ENCODE results near the gene H2BW2.
"Not testable (repeated sequence)": the region's sequence is repeated elsewhere in the genome, so short reads cannot be mapped to it uniquely, and the experiment has no call there.

The H2BW2 gene

DNA sequence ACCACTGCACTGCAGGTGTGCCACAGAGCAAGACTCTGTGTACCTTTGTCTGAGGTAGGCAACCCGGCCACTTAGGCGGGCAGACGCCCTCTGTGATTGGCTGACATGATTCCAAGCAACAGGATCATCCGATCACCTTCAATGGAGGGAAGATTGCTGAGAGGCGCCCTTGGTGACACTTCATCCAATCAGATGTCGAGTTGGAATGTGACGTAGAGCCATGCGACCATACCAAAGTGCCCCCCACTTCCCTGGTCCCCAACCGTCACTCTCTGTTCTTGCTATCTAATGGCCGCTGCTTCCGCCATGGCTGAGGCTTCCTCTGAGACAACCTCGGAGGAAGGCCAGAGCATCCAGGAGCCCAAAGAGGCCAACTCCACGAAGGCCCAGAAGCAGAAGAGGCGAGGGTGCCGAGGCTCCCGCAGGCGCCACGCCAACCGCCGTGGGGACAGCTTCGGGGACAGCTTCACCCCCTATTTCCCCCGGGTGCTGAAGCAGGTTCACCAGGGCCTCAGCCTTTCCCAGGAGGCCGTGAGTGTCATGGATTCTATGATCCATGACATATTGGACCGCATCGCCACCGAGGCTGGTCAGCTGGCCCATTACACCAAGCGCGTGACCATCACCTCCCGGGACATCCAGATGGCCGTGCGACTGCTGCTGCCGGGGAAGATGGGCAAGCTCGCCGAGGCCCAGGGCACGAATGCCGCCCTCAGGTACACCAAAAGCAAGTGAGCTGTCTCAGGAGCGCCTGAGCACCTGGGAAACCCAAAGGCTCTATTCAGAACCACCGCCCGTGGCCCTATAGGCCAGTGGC lies at the start of gene H2BW2:
Gene H2BW2, plus strand, starts transcription at position 268 of the 817 bp plus-strand sequence. Its CDS starts 39 bp downstream, at position 307.
- FAIRE-seq, result no peak

DNA sequence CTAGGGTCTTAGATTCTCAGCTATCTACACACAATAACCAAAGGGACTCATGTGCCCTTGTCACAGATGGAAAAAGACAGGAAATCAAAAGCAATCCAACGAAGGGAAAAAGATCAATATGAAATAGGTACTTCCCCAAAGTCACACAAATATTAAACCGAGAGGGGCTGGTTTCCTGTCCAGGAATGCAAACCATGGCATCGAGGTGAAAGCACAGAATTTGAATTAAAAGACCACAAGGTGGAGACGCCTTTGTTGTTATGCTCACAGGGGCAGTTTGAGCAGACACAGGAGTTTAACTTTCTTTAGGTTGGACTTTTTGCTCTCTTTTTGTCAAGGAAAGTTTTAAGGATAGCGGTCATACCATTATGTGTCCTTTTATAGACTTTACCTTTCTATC lies 40.5 kb upstream of the H2BW2 start:
- no peak for FAIRE-seq

DNA sequence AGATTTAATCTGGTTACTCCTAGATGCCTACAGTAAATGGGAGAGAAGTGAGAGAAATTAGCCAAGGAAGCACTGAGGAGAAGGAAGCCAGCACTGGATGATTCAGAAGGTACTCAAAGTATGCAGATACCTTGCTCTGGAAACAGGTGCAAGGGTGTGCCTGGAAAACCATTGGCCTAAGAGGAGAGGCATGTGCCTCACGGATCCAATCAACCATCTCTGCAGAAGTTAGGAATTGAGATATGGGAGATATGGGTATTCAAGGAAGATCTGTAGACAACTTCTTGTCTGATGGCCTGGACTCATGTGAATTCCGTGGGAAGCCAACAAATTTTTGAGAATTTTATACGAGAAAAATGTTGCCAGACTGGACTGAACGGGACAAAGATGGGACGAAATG lies 30.9 kb upstream of the H2BW2 start:
- FAIRE-seq, result no peak

DNA sequence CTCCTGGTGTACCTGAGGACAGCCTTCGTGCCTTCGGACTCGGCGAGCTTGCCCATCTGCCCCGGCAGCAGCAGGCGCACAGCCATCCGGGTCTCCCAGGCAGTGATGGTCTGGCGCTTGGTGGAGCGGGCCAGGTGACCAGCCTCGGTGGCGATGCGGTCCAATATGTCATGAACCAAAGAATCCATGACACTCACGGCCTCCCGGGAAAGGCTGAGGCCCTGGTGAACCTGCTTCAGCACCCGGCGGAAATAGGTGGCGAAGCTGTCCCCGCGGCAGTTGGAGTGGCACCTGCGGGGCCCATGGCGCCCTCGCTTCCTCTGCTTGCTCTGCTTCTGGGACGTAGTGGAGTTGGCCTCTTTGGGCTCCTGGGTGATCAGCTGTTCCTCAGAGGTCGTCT lies 26.6 kb upstream of the H2BW2 start:
- no peak for FAIRE-seq

DNA sequence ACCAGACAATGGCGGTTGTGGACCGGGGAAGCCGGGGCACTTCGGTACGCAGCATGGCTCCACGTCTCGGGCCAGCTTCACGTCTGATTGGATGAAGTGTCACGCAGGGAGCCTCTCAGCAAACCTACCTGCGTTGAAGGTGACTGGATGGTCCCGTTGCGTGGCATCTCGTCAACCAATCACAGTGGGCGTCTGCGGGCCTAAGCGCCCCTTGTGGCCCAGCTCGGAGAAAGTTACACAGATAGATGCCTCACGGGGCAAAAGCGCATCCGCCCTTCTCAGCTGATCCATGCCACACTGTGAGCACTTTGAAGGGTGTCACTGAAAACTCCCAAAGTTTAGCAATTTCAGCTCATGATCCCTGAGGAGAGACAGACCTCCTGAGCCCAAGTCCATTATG lies 26.1 kb upstream of the H2BW2 start, which contains the start of gene H2BW1:
Gene H2BW1, minus strand, starts transcription at position 103 of the 400 bp plus-strand sequence. CDS start 132 bp downstream, outside the sequence.
- FAIRE-seq, result no peak

DNA sequence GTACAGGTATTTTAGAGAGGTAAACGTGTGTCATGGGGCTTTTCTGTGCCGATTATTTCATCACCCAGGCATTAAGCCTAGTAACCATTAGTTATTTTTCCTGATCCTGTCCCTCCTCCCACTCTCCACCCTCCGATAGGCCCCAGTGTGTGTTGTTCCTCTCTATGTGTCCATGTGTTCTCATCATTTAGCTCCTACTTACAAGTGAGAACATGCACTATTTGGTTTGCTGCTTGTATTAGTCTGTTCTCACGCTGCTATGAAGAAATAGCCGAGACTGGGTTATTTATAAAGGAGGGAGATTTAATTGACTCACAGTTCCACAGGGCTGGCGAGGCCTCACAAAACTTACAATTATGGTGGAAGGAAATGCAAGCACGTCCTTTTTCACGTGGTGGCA lies 24.2 kb upstream of the H2BW2 start:
- FAIRE-seq, result not testable (repeated sequence)

DNA sequence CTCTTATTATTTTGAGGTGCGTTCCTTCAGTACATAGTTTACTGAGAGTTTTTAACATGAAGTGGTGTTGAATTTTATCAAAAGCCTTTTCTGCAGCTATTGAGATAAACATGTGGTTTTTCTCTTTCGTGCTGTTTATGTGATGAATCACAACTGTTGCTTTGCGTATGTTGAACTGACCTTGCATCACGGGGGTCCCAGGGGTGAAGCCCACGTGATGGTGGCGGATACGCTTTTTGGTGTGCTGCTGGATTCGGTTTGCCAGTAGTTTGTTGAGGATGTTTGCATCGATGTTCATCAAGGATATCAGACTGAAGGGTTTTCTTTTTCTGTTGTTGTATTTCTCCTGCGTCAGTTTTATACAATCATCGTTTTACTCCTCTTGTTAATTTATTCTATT lies 21.6 kb upstream of the H2BW2 start:
- FAIRE-seq, result no peak

DNA sequence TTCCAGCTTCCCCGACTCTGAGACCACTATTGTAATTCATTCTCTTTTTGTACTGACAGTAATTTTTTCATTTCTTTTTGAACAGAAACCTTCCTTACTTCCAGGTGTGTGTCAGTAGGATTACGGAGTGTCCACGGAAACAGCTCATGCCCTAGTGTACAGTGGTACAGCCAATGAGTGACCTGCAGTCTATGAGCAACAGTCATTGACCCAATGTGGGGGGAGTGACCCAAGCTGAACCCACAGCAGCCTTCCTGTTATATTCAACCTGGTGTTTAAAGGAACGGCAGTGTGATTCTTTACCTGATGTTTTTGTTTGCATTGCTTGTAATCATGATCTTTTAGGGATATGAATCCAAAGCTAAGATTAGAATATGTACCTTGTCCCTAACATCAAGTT lies 1.2 kb downstream of the H2BW2 start:
- no peak for FAIRE-seq

DNA sequence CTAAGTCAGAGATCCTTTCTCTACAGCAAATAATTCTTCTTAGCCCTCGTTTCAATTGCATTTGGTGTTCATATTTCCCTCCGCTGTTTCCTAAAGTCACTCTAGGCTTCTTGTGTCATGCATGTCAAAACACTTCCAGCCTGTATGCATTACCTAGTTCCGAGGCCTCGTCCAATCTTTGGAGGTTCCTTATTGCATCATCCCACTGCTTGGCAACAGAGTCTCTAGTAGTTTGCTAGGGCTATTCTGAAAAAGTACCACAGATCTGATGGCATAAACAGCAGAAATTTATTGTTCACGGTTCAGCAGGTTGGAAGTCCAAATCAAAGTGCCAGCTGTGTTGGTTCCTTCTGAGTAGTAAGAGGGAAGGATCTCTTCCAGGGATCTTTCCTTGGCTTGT lies 5.9 kb downstream of the H2BW2 start:
- no peak for FAIRE-seq

DNA sequence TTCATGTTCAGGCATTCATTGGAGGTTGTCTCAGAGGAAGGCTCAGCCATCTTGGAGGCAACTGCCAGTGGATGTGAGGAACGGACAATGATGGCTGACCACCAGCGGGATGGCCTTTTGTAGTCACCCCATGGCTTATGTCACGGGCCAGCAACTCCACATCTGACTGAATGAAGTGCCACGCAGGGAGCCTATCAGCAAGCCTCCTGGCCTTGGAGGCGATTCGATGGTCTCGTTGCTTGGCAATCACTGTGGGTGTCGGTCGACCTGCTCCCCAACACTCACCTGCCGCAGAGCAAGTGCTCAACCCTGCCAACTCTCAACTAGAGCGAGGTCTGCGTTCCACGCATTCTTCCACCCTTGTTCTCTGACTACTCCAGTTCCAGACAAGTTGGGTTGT lies 7.4 kb downstream of the H2BW2 start:
- FAIRE-seq, result no peak

DNA sequence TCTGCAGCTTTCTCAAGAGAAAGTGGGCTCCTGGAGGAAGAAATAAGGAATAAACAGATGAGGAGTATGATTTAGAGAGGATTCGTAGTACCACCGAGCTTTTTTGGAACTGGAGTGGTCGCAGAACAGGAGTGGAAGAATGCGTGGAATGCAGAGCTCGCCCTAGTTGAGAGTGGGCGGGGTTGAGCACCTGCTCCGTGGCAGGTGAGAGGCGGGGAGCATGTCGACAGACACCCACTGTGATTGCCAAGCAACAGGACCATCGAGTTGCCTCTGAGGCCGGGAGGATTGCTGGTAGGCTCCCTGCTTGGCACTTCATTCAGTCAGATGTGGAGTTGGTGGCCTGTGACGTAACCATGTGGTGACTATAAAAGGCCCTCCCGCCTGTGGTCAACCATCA lies 15.2 kb downstream of the H2BW2 start:
- not testable (repeated sequence) for FAIRE-seq

DNA sequence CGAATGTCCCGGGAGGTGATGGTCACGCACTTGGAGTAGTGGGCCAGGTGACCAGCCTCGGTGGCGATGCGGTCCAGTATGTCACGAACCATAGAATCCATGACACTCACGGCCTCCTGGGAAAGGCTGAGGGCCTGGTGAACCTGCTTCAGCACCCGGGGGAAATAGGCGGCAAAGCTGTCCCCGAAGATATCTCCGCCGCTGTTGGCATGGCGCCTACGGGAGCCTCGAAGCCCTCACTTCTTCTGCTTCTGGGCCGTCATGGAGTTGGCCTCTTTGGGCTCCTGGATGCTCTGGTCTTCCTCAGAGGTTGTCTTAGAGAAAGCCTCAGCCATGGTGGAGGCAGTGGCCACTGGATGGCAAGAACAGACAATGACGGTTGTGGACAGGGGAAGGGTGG lies 22.9 kb downstream of the H2BW2 start:
- FAIRE-seq, result not testable (repeated sequence)

DNA sequence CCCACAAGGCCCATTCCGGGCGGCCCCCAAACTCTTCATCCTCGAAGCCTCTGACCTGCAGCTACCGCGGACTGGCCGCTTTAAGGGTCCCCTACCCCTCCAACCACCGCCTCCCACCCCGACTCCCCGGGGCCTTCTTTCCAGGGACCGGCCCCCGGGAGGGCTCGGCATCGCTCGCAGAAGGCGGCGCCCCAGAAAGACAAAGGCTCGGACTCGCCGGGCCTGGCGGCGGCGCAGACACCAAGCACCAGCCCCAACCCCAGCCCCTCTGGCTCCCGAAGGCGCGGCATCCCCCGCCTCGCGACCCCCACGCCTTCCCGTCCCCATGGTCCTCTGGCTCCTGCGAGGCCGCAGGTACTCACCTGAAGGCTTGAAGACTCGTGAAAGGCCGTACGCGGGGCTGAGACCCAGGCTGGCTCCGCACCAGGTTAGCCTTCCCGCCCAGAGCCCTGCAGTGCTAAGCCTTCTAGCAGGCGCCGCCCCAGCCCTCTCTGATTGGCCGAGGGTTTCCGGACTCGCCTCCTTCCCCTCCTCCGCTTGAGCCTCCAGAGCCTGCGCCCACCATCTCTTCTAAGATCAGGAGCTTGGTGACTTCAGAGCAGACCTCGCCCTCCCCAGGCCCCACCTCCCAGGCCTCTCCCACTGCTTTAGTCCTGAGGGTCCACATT lies 36.2 kb downstream of the H2BW2 start, which contains the start of gene TMSB15C:
Gene TMSB15C, minus strand, starts transcription at position 459 of the 668 bp plus-strand sequence.
- FAIRE-seq, result not testable (repeated sequence)

DNA sequence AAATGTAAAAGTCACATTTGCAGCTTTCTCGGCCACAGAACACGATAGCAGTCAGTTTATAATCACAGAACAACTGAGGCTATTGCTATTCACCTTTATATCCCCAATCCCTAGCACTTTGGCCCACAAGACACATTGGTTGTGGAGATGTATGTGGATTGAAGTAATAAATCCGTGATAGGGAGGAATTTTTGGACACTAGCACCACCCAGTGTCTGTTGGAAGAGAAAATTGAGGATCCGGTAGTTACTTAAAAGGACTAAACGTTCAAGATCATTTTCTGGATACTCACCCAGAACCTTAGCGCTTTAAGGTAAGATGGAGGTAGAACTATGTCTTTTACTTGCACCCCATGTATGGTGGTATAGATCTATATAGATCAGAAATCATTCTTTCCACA lies 38.1 kb downstream of the H2BW2 start:
- not testable (repeated sequence) for FAIRE-seq

DNA sequence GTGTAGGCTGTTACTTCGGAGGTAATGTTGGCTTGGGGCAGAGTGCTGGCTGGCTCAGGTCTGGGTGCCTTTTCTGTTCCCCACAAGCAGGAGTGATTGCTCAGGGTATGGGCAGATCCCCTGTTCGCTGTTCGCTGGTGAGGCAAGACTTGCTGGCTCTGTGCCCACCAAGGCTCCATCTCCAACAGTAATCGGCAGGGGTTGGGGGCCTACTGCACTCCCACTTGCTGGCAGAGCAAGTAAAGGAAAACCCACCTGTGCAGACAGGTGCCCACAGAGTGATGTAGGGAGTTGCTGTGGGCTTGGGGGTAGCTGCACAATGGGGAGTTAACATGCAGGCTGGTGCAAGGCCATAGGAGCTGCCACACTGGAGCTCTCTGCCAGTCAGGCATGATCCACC lies 44.3 kb downstream of the H2BW2 start:
- FAIRE-seq, result no peak

DNA sequence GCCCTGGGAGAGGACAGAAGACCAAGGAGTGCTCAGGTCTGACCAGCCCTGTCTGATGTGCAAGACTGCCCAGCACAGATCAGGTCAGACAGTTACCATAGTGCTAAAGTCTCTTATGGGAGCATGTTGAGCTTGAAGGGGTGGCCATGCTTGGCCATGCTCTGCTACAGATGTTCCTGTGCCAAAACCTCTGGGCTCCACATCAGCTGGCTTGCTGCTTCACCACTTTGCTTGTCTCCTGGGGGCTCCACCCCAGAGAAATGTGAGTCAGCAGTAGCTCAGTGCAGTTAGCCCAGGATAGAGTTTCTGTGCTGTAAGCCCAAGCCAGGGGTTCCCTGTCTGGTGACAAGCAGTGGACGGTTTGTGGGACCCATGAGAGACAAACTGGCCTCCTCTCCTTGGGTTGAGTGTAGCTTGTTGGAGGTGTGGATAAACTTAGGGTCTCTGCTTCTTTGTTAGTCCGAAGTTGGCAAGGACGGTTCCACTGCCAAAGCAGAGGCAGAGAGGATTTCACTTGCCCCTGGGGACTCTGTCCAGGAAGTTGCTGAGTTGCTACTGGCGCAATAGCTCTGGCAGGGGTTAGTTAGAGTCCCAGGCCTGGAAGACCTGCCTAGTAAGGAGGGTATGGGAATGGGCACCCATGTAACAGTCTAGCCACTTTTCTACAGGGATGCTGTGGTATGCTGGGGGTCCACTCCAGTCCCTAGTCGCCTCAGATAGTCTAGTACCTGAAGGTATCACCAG lies 45.0 kb downstream of the H2BW2 start:
- no peak for FAIRE-seq

DNA sequence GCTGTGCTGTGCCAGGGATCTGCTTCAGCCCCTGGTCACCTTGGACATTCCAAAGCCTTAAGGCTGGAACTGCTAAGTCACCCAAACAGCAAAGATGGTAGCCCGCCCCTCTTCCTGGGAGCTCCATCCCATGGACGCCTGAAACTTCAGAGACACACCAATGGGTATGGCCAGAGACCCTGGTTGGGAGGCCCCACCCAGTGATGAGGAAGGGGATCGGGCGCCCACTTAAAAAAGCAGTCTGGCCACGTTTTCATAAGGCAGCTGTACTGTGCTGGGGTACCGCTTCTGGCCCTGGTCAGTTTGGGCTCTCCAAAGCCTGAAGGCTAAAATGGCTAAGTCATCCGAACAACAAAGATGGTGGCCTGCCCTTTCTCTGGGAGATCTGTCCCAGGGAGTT lies 45.7 kb downstream of the H2BW2 start:
- no peak for FAIRE-seq

DNA sequence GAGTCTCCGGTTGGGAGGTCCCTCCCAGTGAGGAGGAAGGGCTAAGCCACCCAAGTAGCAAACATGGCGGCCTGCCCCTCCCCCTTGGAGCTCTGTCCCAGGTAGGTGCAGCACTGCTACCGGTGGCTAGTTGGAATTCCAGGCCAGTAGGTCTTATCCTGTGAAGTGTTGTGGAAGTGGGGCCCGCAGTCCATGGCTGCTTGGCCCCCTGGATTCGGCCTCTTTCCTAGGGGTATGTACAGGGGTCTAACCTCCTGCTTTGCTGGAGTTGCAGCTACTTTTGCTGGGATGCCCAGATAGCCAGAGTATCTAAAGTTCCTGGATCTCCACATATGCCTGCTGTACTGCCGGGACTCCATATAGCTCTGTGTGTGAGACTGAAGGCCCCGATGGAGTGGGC lies 46.2 kb downstream of the H2BW2 start:
- no peak for FAIRE-seq

Data from G401.6 (cell line).